Neural progenitor cell (in vitro differentiated cells): ENCODE data around the gene TRPM1. TPM values are rescaled to one million over a fixed set of nuclear protein-coding genes. Genes with fewer than 3 reads are reported as not detected.

Experiments
- DNase-seq: peaks from one replicate; pipeline ENCODE4 v3.0.0-alpha.2; 2016; ENCODE audit warnings: low spot score
- H2AFZ ChIP-seq: fragments of 200-600 bp; sonication (generic); replicated peaks from 2 replicates; pipeline ENCODE4 v1.6.1; 2016; ENCODE audit warnings: antibody characterized with exemption
- H3F3A ChIP-seq: fragments of 200-600 bp; sonication (generic); 2 replicates; pipeline ENCODE4 v1.6.1; 2016; ENCODE audit warnings: antibody characterized with exemption, low read depth
- H3K27ac ChIP-seq: fragments of 200-600 bp; sonication (generic); 2 replicates; pipeline ENCODE4 v1.5.1; 2016; ENCODE audit warnings: mild to moderate bottlenecking
- H3K27me3 ChIP-seq: fragments of 200-600 bp; sonication (generic); 2 replicates; pipeline ENCODE4 v1.6.1; 2016; ENCODE audit warnings: mild to moderate bottlenecking, moderate library complexity
- H3K36me3 ChIP-seq: fragments of 200-600 bp; sonication (generic); 2 replicates; pipeline ENCODE4 v1.5.1; 2016
- H3K4me1 ChIP-seq: fragments of 200-600 bp; sonication (generic); 2 replicates; pipeline ENCODE4 v1.6.1; 2016; ENCODE audit warnings: mixed run types
- H3K4me2 ChIP-seq: fragments of 200-600 bp; sonication (generic); 2 replicates; pipeline ENCODE4 v1.6.1; 2016
- H3K4me3 ChIP-seq: fragments of 200-600 bp; sonication (generic); 2 replicates; pipeline ENCODE4 v1.5.1; 2016
- H3K79me2 ChIP-seq: fragments of 200-600 bp; sonication (generic); 2 replicates; pipeline ENCODE4 v1.6.1; 2016; ENCODE audit warnings: low read depth
- H3K9ac ChIP-seq: fragments of 200-600 bp; sonication (generic); 2 replicates; pipeline ENCODE4 v1.6.1; 2016
- H3K9me3 ChIP-seq: fragments of 200-600 bp; sonication (generic); 2 replicates; pipeline ENCODE4 v1.5.1; 2016; ENCODE audit warnings: low read depth
- H4K20me1 ChIP-seq: fragments of 200-600 bp; sonication (generic); 2 replicates; pipeline ENCODE4 v1.6.1; 2016; ENCODE audit warnings: low read depth
- H3K27ac Mint-ChIP-seq: 3 replicates; pipeline ENCODE4 v1.8.0; 2021; ENCODE audit warnings: mixed read lengths
- H3K27me3 Mint-ChIP-seq: 2 replicates; pipeline ENCODE4 v1.8.0; 2022; ENCODE audit warnings: low read depth, mild to moderate bottlenecking, inconsistent platforms, moderate library complexity, mixed read lengths; ENCODE audit not compliant: insufficient read depth
- H3K36me3 Mint-ChIP-seq: 3 replicates; pipeline ENCODE4 v1.8.0; 2021; ENCODE audit warnings: mixed read lengths
- H3K4me1 Mint-ChIP-seq: 3 replicates; pipeline ENCODE4 v1.8.0; 2021; ENCODE audit warnings: mixed read lengths
- H3K4me3 Mint-ChIP-seq: 3 replicates; pipeline ENCODE4 v1.8.0; 2021; ENCODE audit warnings: mild to moderate bottlenecking, moderate library complexity, mixed read lengths
- H3K9me3 Mint-ChIP-seq: 3 replicates; pipeline ENCODE4 v1.8.0; 2020; ENCODE audit warnings: mixed read lengths
- CTCF ChIP-seq: fragments of 200-600 bp; sonication (generic); IDR thresholded peaks from 2 replicates; pipeline ENCODE4 v1.5.1; 2017; ENCODE audit warnings: antibody characterized with exemption, mild to moderate bottlenecking
- EZH2 ChIP-seq: fragments of 200-600 bp; sonication (generic); IDR thresholded peaks from 2 replicates; pipeline ENCODE4 v1.6.1; 2017; ENCODE audit warnings: antibody characterized with exemption, mild to moderate bottlenecking, moderate library complexity
- EZH2phosphoT487 ChIP-seq: fragments of 200-600 bp; sonication (generic); IDR thresholded peaks from 2 replicates; pipeline ENCODE4 v1.6.1; 2017; ENCODE audit warnings: antibody characterized with exemption
- total RNA-seq: library from RNA; depleted of rRNA; stranded (reverse); fragments of >200 nt; gene quantifications from 2 replicates; pipeline ENCODE4 v1.2.3, GENCODE V29; 2015; ENCODE audit warnings: low replicate concordance

Gene TRPM1
- total RNA-seq, 1 donor from 2014 or later, result not detected

- Histone ChIP-seq H3K4me1 (no peaks in the 10 kb centered on the region), H3K4me3 (no peak overlapping the region), H3K9ac (no peak overlapping the region), H3F3A (no peaks in the 10 kb centered on the region), H3K9me3 (no peaks in the 10 kb centered on the region), H3K4me2 (no peak overlapping the region), H3K79me2 (no peaks in the 10 kb centered on the region), H3K27me3 (no peaks in the 10 kb centered on the region), H3K27ac (no peak overlapping the region), H3K36me3 (no peaks in the 10 kb centered on the region), H4K20me1 (no peaks in the 10 kb centered on the region), H2AFZ (no peak overlapping the region)
- Mint-ChIP-seq H3K4me3 (no peak overlapping the region), H3K36me3 (no peaks in the 10 kb centered on the region), H3K27me3 (peaks cover 4% of the 10 kb centered on the region), H3K27ac (no peak overlapping the region), H3K9me3 (peaks cover 7% of the 10 kb centered on the region), H3K4me1 (no peaks in the 10 kb centered on the region)
- TF ChIP-seq CTCF (no peak), EZH2 (no peak), EZH2phosphoT487 (no peak)
- no peak for DNase-seq
Measured at GRCh38 chr15:31051496-31052080, 49.9 kb downstream of the TRPM1 start.

GRCh38 chr15:31050953-31051352 is 50.6 kb downstream of the TRPM1 start:
- no peak overlapping the region for H3K4me3 ChIP-seq
- Mint-ChIP-seq H3K4me1 (no peaks in the 10 kb centered on the region), H3K9me3 (peaks cover 6% of the 10 kb centered on the region), H3K36me3 (no peaks in the 10 kb centered on the region), H3K27me3 (peaks cover 4% of the 10 kb centered on the region), H3K4me3 (no peak overlapping the region), H3K27ac (no peak overlapping the region)
- H3K79me2 ChIP-seq, result no peaks in the 10 kb centered on the region
- no peak overlapping the region for H2AFZ ChIP-seq
- no peak for DNase-seq
- no peaks in the 10 kb centered on the region for H3F3A ChIP-seq
- no peaks in the 10 kb centered on the region for H4K20me1 ChIP-seq
- H3K9ac ChIP-seq, result no peak overlapping the region
- H3K27me3 ChIP-seq, result no peaks in the 10 kb centered on the region
- no peaks in the 10 kb centered on the region for H3K9me3 ChIP-seq
- TF ChIP-seq CTCF (no peak), EZH2 (no peak), EZH2phosphoT487 (no peak)
- no peaks in the 10 kb centered on the region for H3K36me3 ChIP-seq
- no peak overlapping the region for H3K4me2 ChIP-seq
- no peaks in the 10 kb centered on the region for H3K4me1 ChIP-seq
- no peak overlapping the region for H3K27ac ChIP-seq

- Histone ChIP-seq H3K36me3 (no peaks in the 10 kb centered on the region), H4K20me1 (no peaks in the 10 kb centered on the region), H3K9ac (no peak overlapping the region), H3K4me1 (no peaks in the 10 kb centered on the region), H3K4me2 (no peak overlapping the region), H3K9me3 (no peaks in the 10 kb centered on the region), H2AFZ (no peak overlapping the region), H3K79me2 (no peaks in the 10 kb centered on the region), H3F3A (no peaks in the 10 kb centered on the region), H3K4me3 (no peak overlapping the region), H3K27me3 (no peaks in the 10 kb centered on the region), H3K27ac (no peak overlapping the region)
- TF ChIP-seq CTCF, result no peak
- TF ChIP-seq EZH2, result no peak
- no peak for TF ChIP-seq EZH2phosphoT487
- Mint-ChIP-seq H3K4me1 (no peaks in the 10 kb centered on the region), H3K4me3 (no peak overlapping the region), H3K27me3 (peaks cover 4% of the 10 kb centered on the region), H3K9me3 (no peaks in the 10 kb centered on the region), H3K36me3 (no peaks in the 10 kb centered on the region), H3K27ac (no peak overlapping the region)
- no peak for DNase-seq
Measured at GRCh38 chr15:31049682-31050615, 51.6 kb downstream of the TRPM1 start.
